Measurements from ENCODE around the gene ATOSB. TPM values are rescaled to one million over a fixed set of nuclear protein-coding genes. Genes with fewer than 3 reads are reported as not detected.

The ATOSB gene
- total RNA-seq, result 7.9 and 24.3 TPM in 2 replicates

GRCh38 chr9:35115680-35116538 is at the start of gene ATOSB:
ATOSB (minus strand) TSS chr9:35115862; CDS start chr9:35108274, 7,588 bp downstream.

GRCh38 chr9:35161713-35162604 is 46.3 kb upstream of the ATOSB start, which contains the start of gene UNC13B:
UNC13B (plus strand) TSS chr9:35162009; CDS start chr9:35162284, 275 bp downstream.

GRCh38 chr9:35102769-35103659 is 12.6 kb downstream of the ATOSB start, which contains the start of gene STOML2:
STOML2 (minus strand) TSS chr9:35103131; CDS start chr9:35103094, 37 bp downstream.

DNA sequence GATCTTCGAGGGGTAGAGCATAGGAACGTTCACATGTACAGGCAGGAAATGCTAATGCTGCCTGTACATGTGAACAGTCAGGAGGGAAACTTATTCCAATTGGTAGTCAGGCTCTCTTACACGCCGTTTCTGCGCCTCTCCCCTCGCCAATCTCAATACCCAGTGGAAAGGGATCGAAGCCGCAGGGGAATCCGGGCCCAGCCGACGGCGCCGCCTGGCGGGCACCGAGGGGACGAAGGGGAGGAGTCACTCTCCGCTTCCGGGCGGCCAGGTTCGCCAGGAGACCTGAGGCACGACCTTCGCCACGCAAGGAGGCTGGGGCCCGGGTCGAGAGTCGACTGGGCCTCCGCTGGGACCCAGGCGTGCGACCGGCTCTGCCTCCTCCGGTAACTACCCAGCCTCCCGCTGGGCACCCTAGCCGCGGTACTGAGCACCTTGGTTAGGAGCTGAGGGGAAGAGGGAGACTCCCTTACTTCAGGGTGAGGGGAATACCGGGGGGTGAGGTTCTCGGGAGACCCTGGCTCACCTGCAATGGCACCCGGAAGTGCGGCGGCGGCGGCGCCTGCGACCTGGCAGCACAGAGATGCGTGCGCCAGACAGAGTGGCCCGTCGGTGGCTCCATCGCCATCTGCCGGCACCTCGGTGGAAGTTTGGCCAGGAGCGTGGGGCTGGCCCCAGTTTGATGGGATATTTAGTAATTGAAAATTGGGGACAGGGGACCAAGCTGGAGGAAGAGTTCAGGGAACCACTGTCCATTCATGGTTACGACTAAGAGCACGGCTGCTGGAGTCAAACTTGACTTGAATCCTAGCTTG is 19.4 kb downstream of the ATOSB start, which contains the start of gene PIGO:
TSS of gene PIGO (minus strand) at position 557 of the 815 bp plus-strand sequence. CDS start 1,026 bp downstream, outside the sequence.

DNA sequence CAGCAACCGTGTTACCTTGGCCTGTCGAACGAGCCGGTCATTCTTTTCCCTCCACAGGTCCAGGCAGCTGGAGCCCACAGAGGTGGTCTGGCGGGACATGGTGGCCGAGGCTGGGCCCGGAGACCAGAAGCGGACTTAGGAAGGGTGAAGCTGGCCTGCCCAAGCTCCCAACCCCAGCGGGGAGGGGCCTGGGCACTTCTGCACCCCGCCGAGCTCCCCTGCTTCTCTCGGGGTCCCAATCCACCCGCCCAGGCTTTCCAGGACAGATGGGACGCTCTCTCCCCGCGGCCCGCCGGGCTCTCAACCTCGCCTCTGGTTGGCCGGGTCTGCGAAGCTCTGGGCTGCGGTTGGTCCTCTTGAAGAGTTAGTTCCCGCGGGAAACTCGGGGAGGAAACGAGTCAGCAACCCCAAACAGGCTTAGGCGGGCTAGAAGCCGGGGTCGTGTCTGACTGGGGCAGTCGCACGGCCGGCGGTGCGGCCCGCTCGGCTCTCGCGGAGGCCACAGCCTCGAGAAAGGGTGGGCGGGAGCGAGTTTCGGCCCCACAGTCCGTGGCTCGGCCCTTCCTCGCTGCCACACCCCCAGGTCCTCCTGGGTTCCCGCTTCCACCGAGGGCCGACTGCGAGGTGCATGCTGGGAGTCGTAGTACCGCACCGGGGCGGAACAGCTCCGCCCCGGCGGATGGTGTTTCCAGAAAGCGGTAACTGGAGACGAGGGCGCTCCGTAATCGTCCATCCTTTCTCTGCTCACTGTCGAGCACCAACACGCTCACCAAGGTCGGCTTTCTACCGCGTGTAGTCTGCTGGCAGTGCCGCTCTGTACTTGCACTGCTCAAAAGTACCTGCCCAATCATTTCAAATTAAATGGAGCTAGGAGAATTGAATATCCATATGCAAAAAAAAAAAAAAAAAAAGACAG is 36.0 kb downstream of the ATOSB start, which contains the start of gene FANCG:
TSS of gene FANCG (minus strand) at position 517 of the 916 bp plus-strand sequence. CDS start at position 99, 418 bp downstream.

DNA sequence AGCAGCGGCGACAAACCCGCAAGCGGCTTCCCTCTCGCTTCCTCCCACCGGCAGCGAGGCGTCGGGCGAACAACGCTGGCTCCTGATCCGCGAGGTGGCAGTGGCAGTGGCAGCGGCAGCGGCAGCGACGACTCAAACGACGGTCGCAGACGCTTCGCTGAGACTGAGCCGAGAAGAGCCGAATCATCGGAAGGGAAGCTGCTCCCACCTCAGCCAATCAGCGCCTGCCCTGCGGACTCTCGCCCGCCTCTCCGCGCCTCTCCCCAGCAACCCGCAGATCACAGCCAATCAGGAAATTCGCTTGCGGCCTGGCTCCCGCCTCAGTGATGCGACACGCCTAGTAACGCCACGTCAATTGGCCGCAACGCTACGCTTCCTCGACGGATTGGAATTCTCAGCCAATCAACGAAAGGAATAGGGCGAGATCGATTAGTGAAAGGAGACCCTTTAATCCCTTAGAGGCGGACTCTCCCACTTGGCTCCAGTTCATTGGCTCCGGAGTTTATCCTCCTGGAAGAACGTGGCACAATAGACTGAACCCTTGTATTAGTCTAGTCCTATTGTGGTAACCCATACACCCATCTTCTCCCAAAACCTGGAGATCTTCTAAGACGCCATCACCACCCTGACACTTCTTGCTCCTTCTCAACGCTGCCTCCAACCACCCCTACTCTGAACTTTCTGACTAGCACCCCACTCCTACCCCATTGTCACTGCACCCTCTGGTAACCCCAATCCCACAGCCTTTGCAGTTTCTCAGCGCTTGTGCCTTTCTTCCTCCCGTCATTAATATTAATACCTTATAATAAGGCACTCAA is 43.0 kb downstream of the ATOSB start, which contains the start of gene VCP:
TSS of gene VCP (minus strand) at position 165 of the 818 bp plus-strand sequence. CDS start 272 bp downstream, outside the sequence.

Other genes starting within 250 kb of the ATOSB start
- under 0.01 and 0.48 TPM in 2 replicates for gene PHF24, start 157.6 kb downstream of the ATOSB start, total RNA-seq
- 2.8 and 20.2 TPM in 2 replicates for gene DNAJB5, start 126.1 kb downstream of the ATOSB start, total RNA-seq
- gene VCP, start 43.2 kb downstream of the ATOSB start, total RNA-seq, result 237 and 359 TPM in 2 replicates
- 6.2 and 7.2 TPM in 2 replicates for gene FANCG, start 35.9 kb downstream of the ATOSB start, total RNA-seq
- 17.8 and 22.4 TPM in 2 replicates for gene PIGO, start 19.3 kb downstream of the ATOSB start, total RNA-seq
- 270 and 319 TPM in 2 replicates for gene STOML2, start 12.7 kb downstream of the ATOSB start, total RNA-seq
- 18.8 and 21.7 TPM in 2 replicates for gene UNC13B, start 46.1 kb upstream of the ATOSB start, total RNA-seq